DOHH2 (cell line): Measurements from ENCODE around the gene GYG2.

Experiments used
- H3F3A ChIP-seq: fragments of 200-600 bp; sonication (generic), shearing (Covaris generic); 2 replicates; pipeline ENCODE4 v1.6.0; 2016; ENCODE audit warnings: antibody characterized with exemption, mild to moderate bottlenecking; ENCODE audit not compliant: control insufficient read depth, insufficient read depth
- H3K27ac ChIP-seq: fragments of 200-600 bp; sonication (generic); 2 replicates; pipeline ENCODE4 v1.5.1; 2014; ENCODE audit warnings: low read depth, mild to moderate bottlenecking, low read length, moderate library complexity
- H3K27me3 ChIP-seq: fragments of 200-600 bp; sonication (generic); 2 replicates; pipeline ENCODE4 v1.6.1; 2014; ENCODE audit warnings: mild to moderate bottlenecking, low read length, mixed read lengths; ENCODE audit not compliant: control insufficient read depth
- H3K36me3 ChIP-seq: fragments of 200-600 bp; sonication (generic); 2 replicates; pipeline ENCODE4 v1.6.1; 2014; ENCODE audit warnings: mild to moderate bottlenecking, low read length, moderate library complexity, mixed read lengths; ENCODE audit not compliant: control insufficient read depth
- H3K4me1 ChIP-seq: fragments of 200-600 bp; sonication (generic); 2 replicates; pipeline ENCODE4 v1.6.1; 2014; ENCODE audit warnings: mild to moderate bottlenecking, low read length, mixed read lengths; ENCODE audit not compliant: control insufficient read depth
- H3K4me2 ChIP-seq: fragments of 200-600 bp; sonication (generic); 2 replicates; pipeline ENCODE4 v1.6.0; 2014; ENCODE audit warnings: mild to moderate bottlenecking, low read length, moderate library complexity
- H3K4me3 ChIP-seq: fragments of 200-600 bp; sonication (generic); 2 replicates; pipeline ENCODE4 v1.5.1; 2014; ENCODE audit warnings: mild to moderate bottlenecking, low read length, mixed read lengths
- H3K79me2 ChIP-seq: fragments of 200-600 bp; sonication (generic); 2 replicates; pipeline ENCODE4 v1.6.1; 2014; ENCODE audit warnings: mild to moderate bottlenecking, low read length, mixed read lengths; ENCODE audit not compliant: control insufficient read depth
- H3K9me2 ChIP-seq: fragments of 200-600 bp; sonication (generic); replicated peaks from 2 replicates; pipeline ENCODE4 v1.6.1; 2014; ENCODE audit warnings: mild to moderate bottlenecking, low read length, mixed read lengths; ENCODE audit not compliant: control insufficient read depth
- H3K9me3 ChIP-seq: fragments of 200-600 bp; sonication (generic); 2 replicates; pipeline ENCODE4 v1.6.1; 2014; ENCODE audit warnings: antibody characterized with exemption, low read length, mixed read lengths; ENCODE audit not compliant: control insufficient read depth, insufficient read depth
- H4K20me1 ChIP-seq: fragments of 200-600 bp; sonication (generic); 2 replicates; pipeline ENCODE4 v1.6.0; 2014; ENCODE audit warnings: low read depth, mild to moderate bottlenecking, antibody characterized with exemption, low read length, moderate library complexity; ENCODE audit not compliant: control insufficient read depth, insufficient read depth
- CTCF ChIP-seq: fragments of 200-600 bp; sonication (generic); IDR thresholded peaks from one replicate; pipeline ENCODE4 v1.5.1; 2014; ENCODE audit warnings: antibody characterized with exemption, mild to moderate bottlenecking, low read depth, low read length; ENCODE audit not compliant: poor library complexity, severe bottlenecking
- EZH2phosphoT487 ChIP-seq: fragments of 200-600 bp; sonication (generic); IDR thresholded peaks from 2 replicates; pipeline ENCODE4 v1.6.1; 2017; ENCODE audit warnings: borderline replicate concordance, mild to moderate bottlenecking, antibody characterized with exemption, low read length, moderate library complexity, mixed read lengths

The GYG2 gene

GRCh38 chrX:2908125-2908685 is 79.5 kb downstream of the GYG2 start:
- no peak overlapping the region for H3K4me2 ChIP-seq
- no peak overlapping the region for H3K27ac ChIP-seq
- H3K9me2 ChIP-seq: no peaks in the 10 kb centered on the region
- no peaks in the 10 kb centered on the region for H3K79me2 ChIP-seq
- TF ChIP-seq EZH2phosphoT487 (no peak), CTCF (no peak)
- H3K36me3 ChIP-seq: no peaks in the 10 kb centered on the region
- H3K9me3 ChIP-seq: no peaks in the 10 kb centered on the region
- no peaks in the 10 kb centered on the region for H3K27me3 ChIP-seq
- H3K4me1 ChIP-seq: no peaks in the 10 kb centered on the region
- no peaks in the 10 kb centered on the region for H4K20me1 ChIP-seq
- no peak overlapping the region for H3K4me3 ChIP-seq
- H3F3A ChIP-seq: no peaks in the 10 kb centered on the region

GRCh38 chrX:2910109-2910508 is 81.4 kb downstream of the GYG2 start:
- no peaks in the 10 kb centered on the region for H3F3A ChIP-seq
- H3K4me2 ChIP-seq: no peak overlapping the region
- H3K27ac ChIP-seq: no peak overlapping the region
- no peaks in the 10 kb centered on the region for H3K36me3 ChIP-seq
- no peaks in the 10 kb centered on the region for H3K27me3 ChIP-seq
- no peaks in the 10 kb centered on the region for H4K20me1 ChIP-seq
- no peaks in the 10 kb centered on the region for H3K9me3 ChIP-seq
- H3K4me3 ChIP-seq: no peak overlapping the region
- no peaks in the 10 kb centered on the region for H3K79me2 ChIP-seq
- no peaks in the 10 kb centered on the region for H3K9me2 ChIP-seq
- no peak for TF ChIP-seq CTCF
- TF ChIP-seq EZH2phosphoT487: no peak
- H3K4me1 ChIP-seq: no peaks in the 10 kb centered on the region

DNA sequence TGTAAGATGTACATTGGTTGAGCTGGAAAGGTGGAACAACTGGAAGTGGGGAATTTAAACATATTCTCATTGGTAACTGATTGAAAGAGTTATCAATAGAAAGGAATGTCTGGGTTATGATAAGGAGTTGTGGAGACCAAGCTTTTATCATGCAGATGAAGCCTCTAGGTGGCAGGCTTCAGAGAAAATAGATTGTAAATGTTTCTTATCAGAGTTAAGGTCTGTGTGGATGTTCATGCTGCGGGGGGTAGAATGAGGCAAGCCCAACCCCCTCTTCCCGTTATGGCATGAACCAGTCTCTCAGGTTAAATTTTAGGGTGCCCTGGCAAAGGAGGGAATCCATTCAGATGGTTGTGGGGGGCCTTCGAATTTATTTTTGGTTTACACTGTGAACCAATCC is 84.4 kb downstream of the GYG2 start:
- Histone ChIP-seq H3K4me3 (no peak overlapping the region), H3K36me3 (no peaks in the 10 kb centered on the region), H3K9me2 (no peaks in the 10 kb centered on the region), H3K79me2 (no peaks in the 10 kb centered on the region), H3F3A (no peaks in the 10 kb centered on the region), H3K27me3 (no peaks in the 10 kb centered on the region), H3K4me2 (no peak overlapping the region), H4K20me1 (no peaks in the 10 kb centered on the region), H3K4me1 (no peaks in the 10 kb centered on the region), H3K27ac (no peak overlapping the region), H3K9me3 (no peaks in the 10 kb centered on the region)
- TF ChIP-seq EZH2phosphoT487 (no peak), CTCF (peak; percentile 27)
